OCI-LY1 (cell line): Measurements from ENCODE around the gene PFKP.

Source experiments
- H2AFZ ChIP-seq: fragments of 200-600 bp; sonication (generic), shearing (Covaris generic); 2 replicates; pipeline ENCODE4 v1.6.0; 2014; ENCODE audit warnings: antibody characterized with exemption, mild to moderate bottlenecking, low read length
- H3F3A ChIP-seq: fragments of 200-600 bp; sonication (generic), shearing (Covaris generic); 2 replicates; pipeline ENCODE4 v1.6.0; 2014; ENCODE audit warnings: mild to moderate bottlenecking, antibody characterized with exemption, low read length, moderate library complexity; ENCODE audit not compliant: insufficient read depth
- H3K27ac ChIP-seq: fragments of 200-600 bp; sonication (generic); 2 replicates; pipeline ENCODE4 v1.5.1; 2014; ENCODE audit warnings: low read length, mixed run types, mild to moderate bottlenecking, low read depth; ENCODE audit not compliant: poor library complexity, severe bottlenecking
- H3K27me3 ChIP-seq: fragments of 200-600 bp; sonication (generic); 2 replicates; pipeline ENCODE4 v1.6.0; 2014; ENCODE audit warnings: antibody characterized with exemption, mild to moderate bottlenecking, low read length, moderate library complexity; ENCODE audit not compliant: insufficient read depth
- H3K36me3 ChIP-seq: fragments of 200-600 bp; sonication (generic); 2 replicates; pipeline ENCODE4 v1.6.1; 2014; ENCODE audit warnings: mild to moderate bottlenecking, antibody characterized with exemption, low read length, moderate library complexity, mixed read lengths; ENCODE audit not compliant: insufficient read depth
- H3K4me1 ChIP-seq: fragments of 200-600 bp; sonication (generic); 2 replicates; pipeline ENCODE4 v1.5.1; 2014; ENCODE audit warnings: mild to moderate bottlenecking, low read length, moderate library complexity; ENCODE audit not compliant: insufficient read depth, severe bottlenecking
- H3K4me2 ChIP-seq: fragments of 200-600 bp; sonication (generic), shearing (Covaris generic); 2 replicates; pipeline ENCODE4 v1.6.1; 2014; ENCODE audit warnings: low read length
- H3K4me3 ChIP-seq: fragments of 200-600 bp; sonication (generic); 2 replicates; pipeline ENCODE4 v1.5.1; 2014; ENCODE audit warnings: low read length, low read depth, mild to moderate bottlenecking, mixed read lengths; ENCODE audit not compliant: poor library complexity, severe bottlenecking
- H3K79me2 ChIP-seq: fragments of 200-600 bp; shearing (Covaris generic); 2 replicates; pipeline ENCODE4 v1.6.1; 2016; ENCODE audit warnings: mixed run types, low read length, mixed read lengths; ENCODE audit not compliant: insufficient read depth
- H3K9ac ChIP-seq: fragments of 200-600 bp; sonication (generic), shearing (Covaris generic); 2 replicates; pipeline ENCODE4 v1.6.1; 2014; ENCODE audit warnings: mild to moderate bottlenecking, low read length, mixed read lengths
- H3K9me2 ChIP-seq: fragments of 200-600 bp; sonication (generic), shearing (Covaris generic); 2 replicates; pipeline ENCODE4 v1.6.1; 2014; ENCODE audit warnings: low read depth, mild to moderate bottlenecking, low read length, mixed read lengths
- H3K9me3 ChIP-seq: fragments of 200-600 bp; shearing (Covaris generic); 2 replicates; pipeline ENCODE4 v1.6.1; 2014; ENCODE audit warnings: low read length, mixed read lengths
- H4K20me1 ChIP-seq: fragments of 200-600 bp; sonication (generic), shearing (Covaris generic); 2 replicates; pipeline ENCODE4 v1.6.0; 2016; ENCODE audit warnings: mild to moderate bottlenecking, low read length; ENCODE audit not compliant: insufficient read depth
- CTCF ChIP-seq: fragments of 200-600 bp; sonication (generic), shearing (Covaris generic); IDR thresholded peaks from 2 replicates; pipeline ENCODE4 v1.5.1; 2017; ENCODE audit warnings: mild to moderate bottlenecking, antibody characterized with exemption, low read length, moderate library complexity, mixed read lengths
- EZH2 ChIP-seq: fragments of 200-600 bp; sonication (generic), shearing (Covaris generic); IDR thresholded peaks from 2 replicates; pipeline ENCODE4 v1.8.0; 2017; ENCODE audit warnings: borderline replicate concordance, mixed run types, mild to moderate bottlenecking, antibody characterized with exemption, low read length, moderate library complexity, mixed read lengths

Gene PFKP

DNA sequence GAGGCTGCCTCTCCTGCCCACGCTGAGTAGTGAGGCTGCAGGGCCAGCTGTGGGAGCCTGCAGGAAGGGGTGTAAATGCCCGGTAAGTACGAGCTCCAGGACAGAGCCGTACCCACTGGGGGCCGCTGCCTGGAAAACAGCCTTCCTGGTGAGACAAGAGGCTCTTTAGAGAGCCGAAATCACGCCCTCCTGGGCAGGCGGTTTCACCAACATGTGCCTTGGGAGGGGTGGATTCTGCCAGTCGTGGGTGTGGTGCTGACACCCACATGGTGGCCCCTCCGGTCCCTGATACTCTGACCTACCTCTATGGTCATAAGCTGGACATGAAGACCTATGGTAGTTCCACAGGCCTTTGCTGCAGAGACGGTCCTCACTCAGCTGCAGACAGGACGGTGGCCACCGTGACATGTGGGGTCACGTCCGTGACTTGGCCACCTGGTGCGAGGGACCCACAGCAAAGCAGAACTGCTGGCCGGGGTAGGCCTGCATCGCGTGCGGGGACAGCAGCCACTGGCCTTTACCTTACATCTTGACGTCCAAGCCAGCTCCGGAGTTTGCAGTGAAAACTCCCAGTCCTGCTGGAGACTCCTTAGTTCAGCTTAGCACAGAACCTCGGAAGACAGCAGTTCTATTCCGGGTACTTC lies 58.3 kb downstream of the PFKP start:
- Histone ChIP-seq H3K4me1 (no peaks in the 10 kb centered on the region), H2AFZ (no peak overlapping the region), H3K4me3 (no peak overlapping the region), H3K4me2 (no peak overlapping the region), H3K79me2 (no peaks in the 10 kb centered on the region), H3K9me2 (no peaks in the 10 kb centered on the region), H3K27me3 (no peaks in the 10 kb centered on the region), H3K9ac (no peak overlapping the region), H4K20me1 (no peaks in the 10 kb centered on the region), H3F3A (no peaks in the 10 kb centered on the region), H3K9me3 (no peaks in the 10 kb centered on the region), H3K27ac (no peak overlapping the region), H3K36me3 (peaks cover 92% of the 10 kb centered on the region)
- no peak for TF ChIP-seq CTCF
- no peak for TF ChIP-seq EZH2

GRCh38 chr10:3126249-3126648 lies 58.9 kb downstream of the PFKP start:
- H3K27ac ChIP-seq: no peak overlapping the region
- no peak overlapping the region for H3K4me3 ChIP-seq
- no peak for TF ChIP-seq EZH2
- TF ChIP-seq CTCF: no peak
- H3K27me3 ChIP-seq: no peaks in the 10 kb centered on the region
- H3F3A ChIP-seq: no peaks in the 10 kb centered on the region
- no peaks in the 10 kb centered on the region for H4K20me1 ChIP-seq
- no peaks in the 10 kb centered on the region for H3K9me3 ChIP-seq
- no peaks in the 10 kb centered on the region for H3K4me1 ChIP-seq
- H2AFZ ChIP-seq: no peak overlapping the region
- no peak overlapping the region for H3K4me2 ChIP-seq
- no peaks in the 10 kb centered on the region for H3K9me2 ChIP-seq
- no peak overlapping the region for H3K9ac ChIP-seq
- peaks cover 91% of the 10 kb centered on the region for H3K36me3 ChIP-seq
- H3K79me2 ChIP-seq: no peaks in the 10 kb centered on the region

- TF ChIP-seq EZH2 (no peak), CTCF (no peak)
- Histone ChIP-seq H3K4me3 (no peak overlapping the region), H3F3A (no peaks in the 10 kb centered on the region), H3K9me2 (no peaks in the 10 kb centered on the region), H3K9me3 (no peaks in the 10 kb centered on the region), H4K20me1 (no peaks in the 10 kb centered on the region), H3K4me1 (no peaks in the 10 kb centered on the region), H3K36me3 (peaks cover 92% of the 10 kb centered on the region), H2AFZ (no peak overlapping the region), H3K4me2 (no peak overlapping the region), H3K27me3 (no peaks in the 10 kb centered on the region), H3K79me2 (no peaks in the 10 kb centered on the region), H3K9ac (no peak overlapping the region), H3K27ac (no peak overlapping the region)
Observed at GRCh38 chr10:3126741-3127346, 59.5 kb downstream of the PFKP start.
